Measurements from ENCODE around the gene CPPED1. TPM values are rescaled to one million over a fixed set of nuclear protein-coding genes. Genes with fewer than 3 reads are reported as not detected.

Gene CPPED1
- total and polyA plus RNA-seq, 2 of the 4 experiments (the other 2 are of a cell fraction) = 5.1 to 6.5 TPM

GRCh38 chr16:12742741-12743140 lies 60.9 kb downstream of the CPPED1 start:
- Histone ChIP-seq H3K4me2 (ENCODE audit: low read depth, low read length) (no peak overlapping the region), H3K4ac (ENCODE audit: low read depth, low read length) (no peak overlapping the region), H2BK120ac (ENCODE audit: low read depth, low read length) (no peak overlapping the region), H3K18ac (ENCODE audit: low read depth, low read length) (no peak overlapping the region), H3K27me3 (ENCODE audit: control insufficient read depth, insufficient read depth, low read length) (no peaks in the 10 kb centered on the region), H3K56ac (ENCODE audit: extremely low read depth, insufficient read depth, low read length) (no peak overlapping the region), H2BK20ac (ENCODE audit: low read depth, low read length) (no peak overlapping the region), H3K4me1 (ENCODE audit: control insufficient read depth, insufficient read depth, low read length) (no peaks in the 10 kb centered on the region), H4K8ac (ENCODE audit: low read depth in 2 of 2, low read length in 2 of 2) (no peak overlapping the region), H2AK5ac (ENCODE audit: low read depth, low read length) (no peak overlapping the region), H3K9ac (ENCODE audit: low read depth, low read length) (no peak overlapping the region), H3K36me3 (ENCODE audit: control insufficient read depth, insufficient read depth, low read length) (no peaks in the 10 kb centered on the region), H3K4me3 (ENCODE audit: insufficient read depth, low read depth, low read length) (no peak overlapping the region), H3K27ac (ENCODE audit: insufficient read depth, low read length) (no peak overlapping the region), H3K23ac (ENCODE audit: low read depth, low read length) (no peak overlapping the region), H2AK9ac (replicated peaks; ENCODE audit: low read depth, low read length, poor library complexity) (no peak overlapping the region), H3K14ac (replicated peaks; ENCODE audit: low read depth, low read length) (no peak overlapping the region), H3K79me1 (ENCODE audit: low read depth in 1 of 2, low read length in 2 of 2) (no peaks in the 10 kb centered on the region), H2AFZ (replicated peaks; ENCODE audit: low read length, poor library complexity) (no peak overlapping the region), H2BK5ac (ENCODE audit: low read depth, low read length, poor library complexity, severe bottlenecking) (no peak overlapping the region), H3K9me3 (ENCODE audit: control insufficient read depth, insufficient read depth, low read length) (no peaks in the 10 kb centered on the region; the same call in 1 of the 2 replicates), H3K9me1 (ENCODE audit: insufficient read depth, low read length) (no peaks in the 10 kb centered on the region), H4K91ac (ENCODE audit: insufficient read depth, low read depth, low read length) (no peak overlapping the region), H4K5ac (ENCODE audit: low read depth, low read length) (no peak overlapping the region), H2BK15ac (ENCODE audit: low read depth, low read length) (no peak overlapping the region), H4K20me1 (ENCODE audit: insufficient read depth, low read length) (no peaks in the 10 kb centered on the region)
- in situ Hi-C loops (cut with MboI; ENCODE audit: low sequenced_read_pairs) = no loop called here
- TF ChIP-seq POLR2A (IDR thresholded peaks at IDR 0.05; ENCODE audit: low read depth, low read length) (no peak), RAD21 (IDR thresholded peaks at IDR 0.05; ENCODE audit: low read length) (no peak), RCOR1 (IDR thresholded peaks at IDR 0.05; ENCODE audit: insufficient replicate concordance, low read length) (no peak), MXI1 (IDR thresholded peaks at IDR 0.05; ENCODE audit: borderline replicate concordance, low read depth, low read length) (no peak), MAFK (IDR thresholded peaks at IDR 0.05; ENCODE audit: low read depth, low read length) (no peak), CHD1 (IDR thresholded peaks at IDR 0.05; ENCODE audit: low read depth, low read length) (no peak), BHLHE40 (IDR thresholded peaks at IDR 0.05; ENCODE audit: low read depth, low read length) (no peak), MAZ (IDR thresholded peaks at IDR 0.05; ENCODE audit: borderline replicate concordance, low read depth, low read length) (no peak), FOS (IDR thresholded peaks at IDR 0.05; ENCODE audit: low read depth, low read length) (no peak)
- TF ChIP-seq, protein P1, sequence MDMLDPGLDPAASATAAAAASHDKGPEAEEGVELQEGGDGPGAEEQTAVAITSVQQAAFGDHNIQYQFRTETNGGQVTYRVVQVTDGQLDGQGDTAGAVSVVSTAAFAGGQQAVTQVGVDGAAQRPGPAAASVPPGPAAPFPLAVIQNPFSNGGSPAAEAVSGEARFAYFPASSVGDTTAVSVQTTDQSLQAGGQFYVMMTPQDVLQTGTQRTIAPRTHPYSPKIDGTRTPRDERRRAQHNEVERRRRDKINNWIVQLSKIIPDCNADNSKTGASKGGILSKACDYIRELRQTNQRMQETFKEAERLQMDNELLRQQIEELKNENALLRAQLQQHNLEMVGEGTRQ (IDR thresholded peaks at IDR 0.05; ENCODE audit: low read depth, low read length) = no peak
- TF ChIP-seq, protein P2, sequence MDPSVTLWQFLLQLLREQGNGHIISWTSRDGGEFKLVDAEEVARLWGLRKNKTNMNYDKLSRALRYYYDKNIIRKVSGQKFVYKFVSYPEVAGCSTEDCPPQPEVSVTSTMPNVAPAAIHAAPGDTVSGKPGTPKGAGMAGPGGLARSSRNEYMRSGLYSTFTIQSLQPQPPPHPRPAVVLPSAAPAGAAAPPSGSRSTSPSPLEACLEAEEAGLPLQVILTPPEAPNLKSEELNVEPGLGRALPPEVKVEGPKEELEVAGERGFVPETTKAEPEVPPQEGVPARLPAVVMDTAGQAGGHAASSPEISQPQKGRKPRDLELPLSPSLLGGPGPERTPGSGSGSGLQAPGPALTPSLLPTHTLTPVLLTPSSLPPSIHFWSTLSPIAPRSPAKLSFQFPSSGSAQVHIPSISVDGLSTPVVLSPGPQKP (IDR thresholded peaks at IDR 0.05; ENCODE audit: borderline replicate concordance, low read depth, low read length) = no peak
- BruUV-seq (replicated peaks) = no TSS peak
- ATAC-seq (ENCODE audit: low read depth) (no peak), DNase-seq (no peak)
- intact Hi-C loops (cut with micrococcal nuclease) = no loop called here
- ChIA-PET CTCF (no interaction called here), POLR2A (ENCODE audit: unreplicated experiment) (no interaction called here)
- WGBS, 2 experiments (ENCODE audit: extremely low coverage in 2 of 2, insufficient read length in 1 of 2) = 57% methylated on average over 1 of the region's 4 CpGs; no CpG with 5 or more reads in 1 of the 2 experiments
- dilution Hi-C loops (cut with HindIII; ENCODE audit: low sequenced_read_pairs, unreplicated experiment) = no loop called here

All from IMR-90 (cell line).